ENCODE results near the gene CDC5L.

DNA sequence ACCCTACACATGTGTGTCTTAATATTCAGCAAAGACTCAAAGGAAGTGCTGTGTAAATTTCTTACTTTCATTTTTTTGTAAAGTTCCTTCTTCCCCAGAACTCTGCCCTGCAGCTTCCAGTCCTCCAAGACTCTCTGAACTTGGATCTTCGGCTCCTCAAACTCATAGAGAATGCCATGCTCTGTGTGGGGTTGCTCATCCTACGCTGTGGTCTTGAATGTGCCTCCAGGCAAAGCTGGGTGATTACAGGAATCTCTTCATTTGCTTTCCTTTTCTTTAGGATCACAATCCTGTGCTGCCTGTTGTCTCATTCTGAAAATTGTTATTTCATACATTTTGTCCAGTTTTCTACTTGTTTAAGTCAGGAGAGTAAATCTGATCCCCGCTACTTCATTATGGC is 14.5 kb upstream of the CDC5L start:
- TF ChIP-seq CTCF (IDR thresholded peaks at IDR 0.05) = no peak
- TF ChIP-seq ZFX (IDR thresholded peaks at IDR 0.05; ENCODE audit: borderline replicate concordance) = no peak
